Activated naive CD4-positive, alpha-beta T cell (primary cell): ENCODE results near the gene VWC2.

Source experiments
- DNase-seq, 4 experiments: peaks; one replicate each; lab custom pipeline; 2025; lab: John Stamatoyannopoulos, UW

Gene VWC2

GRCh38 chr7:49773218-49773935 lies at the start of gene VWC2:
TSS of gene VWC2 (plus strand) at chr7:49773638. CDS start at chr7:49775436, 1,798 bp downstream.
- DNase-seq: no peak

GRCh38 chr7:49724071-49724470 lies 49.4 kb upstream of the VWC2 start:
- no peak for DNase-seq

DNA sequence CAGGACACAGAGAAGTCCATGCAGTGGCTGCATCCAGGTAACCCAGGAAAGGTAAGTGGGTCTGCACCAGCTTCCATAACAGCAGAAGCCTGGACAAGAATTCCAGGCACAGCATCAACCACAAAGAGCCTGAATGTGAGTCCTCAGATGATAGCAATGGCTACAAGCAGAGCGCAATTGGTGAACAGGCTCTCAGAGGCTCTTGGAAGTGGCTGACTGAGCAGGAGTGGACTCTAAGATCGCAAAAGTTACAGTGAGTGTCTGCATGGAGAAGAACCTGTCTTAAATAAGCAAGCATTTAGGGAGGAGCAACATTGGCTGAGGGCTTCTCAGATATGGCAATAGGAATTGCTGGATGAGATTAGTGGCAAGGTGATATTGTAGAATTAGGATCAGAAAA lies 41.6 kb upstream of the VWC2 start:
- DNase-seq: no peak

DNA sequence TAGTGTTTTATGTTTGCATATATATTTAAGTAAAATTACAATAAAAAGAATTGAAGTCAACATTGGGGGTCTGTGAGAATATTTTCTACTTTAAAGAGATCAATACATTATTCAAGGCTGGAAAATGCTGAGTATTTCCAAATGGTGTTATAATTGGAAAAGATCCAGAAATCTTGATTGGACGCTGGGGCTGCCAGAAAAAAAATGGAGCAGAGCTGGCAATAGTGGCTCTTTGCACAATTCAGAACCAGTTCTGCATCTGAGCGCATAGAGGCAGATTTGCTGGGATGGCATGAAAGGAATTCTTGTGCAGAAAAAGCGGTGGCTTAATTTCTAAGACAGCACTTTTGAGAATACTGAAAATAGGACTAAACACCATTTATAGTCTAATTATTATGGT lies 10.8 kb upstream of the VWC2 start:
- DNase-seq: no peak

DNA sequence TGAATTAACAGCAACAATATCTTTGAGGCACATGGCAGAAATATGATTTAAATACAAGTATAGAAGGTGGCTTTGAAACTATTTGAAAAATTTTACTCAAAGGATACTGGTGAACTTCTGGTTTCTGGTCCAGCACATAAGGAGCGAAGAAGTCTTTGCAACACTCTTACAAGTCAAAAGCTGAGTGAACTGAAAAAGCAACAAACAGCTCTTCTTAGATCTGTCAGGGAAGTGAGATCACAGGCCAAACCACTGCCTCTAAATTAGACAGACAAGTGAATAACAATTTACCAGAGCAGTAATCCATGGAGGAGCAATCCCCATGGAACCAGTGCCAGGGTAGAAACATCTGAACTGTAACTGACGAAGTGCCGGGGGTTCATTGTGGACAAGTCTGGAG lies 9.6 kb upstream of the VWC2 start:
- DNase-seq: no peak

DNA sequence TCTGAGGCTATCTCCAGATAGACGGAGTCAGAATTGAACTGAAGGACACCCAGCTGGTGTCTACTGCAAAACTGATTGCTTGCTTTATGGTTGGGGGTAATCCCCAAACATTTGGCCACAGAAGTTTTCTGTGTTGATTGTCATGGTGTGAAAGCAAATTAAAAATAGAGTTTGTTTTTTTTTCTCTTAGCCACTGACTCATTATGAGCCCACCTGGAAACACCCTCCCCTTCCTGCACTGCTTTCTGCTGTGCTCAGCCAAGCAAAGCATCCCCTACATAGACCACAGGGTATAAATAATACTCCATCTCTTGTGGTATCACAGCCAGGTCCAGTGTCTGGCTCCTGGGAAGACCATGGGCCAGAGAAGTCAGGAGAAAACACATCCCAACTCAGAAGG lies 6.5 kb upstream of the VWC2 start:
- no peak for DNase-seq

GRCh38 chr7:49767719-49768118 lies 5.7 kb upstream of the VWC2 start:
- DNase-seq: no peak

DNA sequence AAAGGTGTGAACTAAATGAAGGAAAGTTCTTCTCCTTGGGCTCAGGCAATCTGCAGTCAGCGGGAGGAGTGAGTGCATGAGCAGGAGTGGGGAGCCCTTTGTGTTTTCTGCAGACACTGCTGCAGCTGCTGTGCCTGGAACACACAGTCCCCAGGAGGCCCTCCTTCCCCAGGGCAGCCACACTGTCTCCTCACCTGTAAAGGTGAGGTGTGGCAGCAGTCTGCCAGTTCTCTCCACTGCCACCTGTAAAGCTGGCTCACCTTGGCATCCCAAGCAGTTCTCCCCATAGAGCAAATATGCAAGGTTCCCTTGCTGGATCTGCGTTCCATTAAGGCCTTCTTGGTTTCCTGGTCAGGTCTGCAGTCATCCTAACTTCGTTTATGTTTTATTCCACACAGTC lies 5.2 kb upstream of the VWC2 start:
- no peak for DNase-seq

GRCh38 chr7:49768835-49769234 lies 4.6 kb upstream of the VWC2 start:
- no peak for DNase-seq

GRCh38 chr7:49769285-49769857 lies 4.1 kb upstream of the VWC2 start:
- no peak for DNase-seq

GRCh38 chr7:49770838-49771237 lies 2.6 kb upstream of the VWC2 start:
- DNase-seq: no peak

DNA sequence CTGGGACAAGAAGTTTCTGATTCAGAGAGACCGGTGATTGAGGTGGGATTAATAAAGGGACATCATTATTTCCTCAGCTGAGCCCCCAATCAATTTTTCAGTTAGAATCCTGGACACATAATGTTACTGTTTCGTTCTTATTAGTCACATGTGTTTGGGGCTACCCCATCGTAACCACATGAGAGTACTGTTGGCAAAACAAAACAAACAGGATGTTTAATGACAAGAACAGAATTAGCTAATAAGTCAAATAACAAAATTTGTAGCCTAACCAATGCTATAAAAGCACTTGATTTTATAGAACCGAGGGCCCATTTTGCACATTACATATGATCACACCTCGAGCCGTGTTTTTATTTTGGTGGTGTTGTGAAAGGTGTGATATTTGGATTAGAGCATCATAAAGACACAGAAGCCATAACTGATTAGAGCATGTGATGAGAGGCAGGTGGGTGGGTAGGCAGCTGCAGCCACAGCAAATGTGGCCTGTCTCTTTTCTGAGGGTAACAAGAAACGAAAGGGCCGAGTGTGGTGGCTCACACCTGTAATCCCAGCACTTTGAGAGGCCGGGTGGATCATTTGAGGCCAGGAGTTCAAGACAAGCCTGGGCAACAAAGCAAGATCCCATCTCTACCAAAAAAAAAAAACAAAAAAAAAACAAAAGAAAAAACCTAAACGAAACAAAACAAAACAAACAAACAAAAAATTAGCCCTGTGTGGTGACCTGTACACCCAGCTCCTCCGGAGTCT lies 1.8 kb upstream of the VWC2 start:
- no peak for DNase-seq

DNA sequence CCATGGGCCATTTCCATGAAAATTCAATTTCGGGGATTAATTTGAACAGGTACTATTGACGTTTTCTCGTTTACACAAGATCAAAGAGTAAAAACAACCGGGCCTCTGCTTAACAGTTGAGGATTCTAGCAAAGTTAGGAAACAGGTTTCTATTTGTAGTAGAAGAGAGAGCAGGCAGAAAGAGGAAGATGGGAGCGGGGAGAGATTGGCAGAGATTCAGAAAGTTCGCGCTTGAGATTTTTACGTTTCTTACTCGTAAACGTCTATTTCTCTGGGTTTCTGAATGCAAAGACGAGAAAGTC lies 571 bp upstream of the VWC2 start:
- no peak for DNase-seq

DNA sequence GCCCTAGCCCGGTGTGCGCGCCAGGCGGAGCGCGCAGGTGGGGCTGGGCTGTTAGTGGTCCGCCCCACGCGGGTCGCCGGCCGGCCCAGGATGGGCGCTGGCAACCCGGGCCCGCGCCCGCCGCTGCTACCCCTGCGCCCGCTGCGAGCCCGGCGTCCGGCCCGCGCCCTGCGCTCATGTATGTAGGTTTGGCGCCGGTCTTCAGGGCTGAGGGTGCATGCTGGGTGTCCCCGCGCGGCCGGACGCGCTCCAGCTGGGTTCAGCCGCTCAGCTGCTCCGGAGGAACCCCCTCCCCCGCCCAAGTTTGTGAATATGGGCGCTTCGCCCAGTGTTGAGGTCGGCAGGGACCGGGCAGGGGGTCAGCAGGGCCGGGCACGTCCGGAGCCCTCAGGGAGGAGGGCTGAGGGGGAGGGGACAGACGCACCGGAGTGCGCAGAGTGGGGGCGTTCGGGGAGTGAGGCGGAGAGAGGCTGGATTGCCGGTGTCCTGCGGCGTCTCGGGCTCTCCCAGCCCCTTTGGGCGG lies 559 bp downstream of the VWC2 start:
- no peak for DNase-seq

DNA sequence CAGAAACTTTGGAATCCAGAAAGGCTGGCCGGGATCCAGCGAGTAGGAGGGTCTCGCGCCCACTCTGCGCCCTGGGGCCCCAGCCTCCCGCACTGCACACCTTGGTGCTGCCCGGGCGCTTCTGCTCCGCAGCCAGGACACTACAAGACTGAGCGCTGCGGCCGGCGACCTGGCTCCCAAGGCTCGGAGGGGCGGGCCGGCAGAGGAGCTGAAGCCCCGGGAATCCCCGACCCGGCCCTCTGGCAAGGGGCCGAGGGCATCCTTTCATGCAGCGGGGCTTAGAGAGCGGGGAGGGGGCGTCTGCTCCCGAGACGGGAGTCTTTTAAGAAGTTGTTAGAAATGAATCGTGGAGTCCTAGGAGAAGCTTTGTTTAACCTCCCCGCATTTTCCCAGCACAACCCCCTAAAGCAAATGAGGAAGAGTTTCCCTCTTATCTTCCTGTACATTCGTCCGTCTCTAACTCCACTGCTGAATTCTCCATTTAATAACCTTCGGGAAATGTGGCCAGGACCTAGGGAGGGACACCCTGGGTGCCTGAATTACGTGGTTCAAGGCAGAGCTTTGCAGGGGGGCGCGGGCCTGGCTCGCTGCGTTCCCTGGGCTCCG lies 1.1 kb downstream of the VWC2 start:
- no peak for DNase-seq

DNA sequence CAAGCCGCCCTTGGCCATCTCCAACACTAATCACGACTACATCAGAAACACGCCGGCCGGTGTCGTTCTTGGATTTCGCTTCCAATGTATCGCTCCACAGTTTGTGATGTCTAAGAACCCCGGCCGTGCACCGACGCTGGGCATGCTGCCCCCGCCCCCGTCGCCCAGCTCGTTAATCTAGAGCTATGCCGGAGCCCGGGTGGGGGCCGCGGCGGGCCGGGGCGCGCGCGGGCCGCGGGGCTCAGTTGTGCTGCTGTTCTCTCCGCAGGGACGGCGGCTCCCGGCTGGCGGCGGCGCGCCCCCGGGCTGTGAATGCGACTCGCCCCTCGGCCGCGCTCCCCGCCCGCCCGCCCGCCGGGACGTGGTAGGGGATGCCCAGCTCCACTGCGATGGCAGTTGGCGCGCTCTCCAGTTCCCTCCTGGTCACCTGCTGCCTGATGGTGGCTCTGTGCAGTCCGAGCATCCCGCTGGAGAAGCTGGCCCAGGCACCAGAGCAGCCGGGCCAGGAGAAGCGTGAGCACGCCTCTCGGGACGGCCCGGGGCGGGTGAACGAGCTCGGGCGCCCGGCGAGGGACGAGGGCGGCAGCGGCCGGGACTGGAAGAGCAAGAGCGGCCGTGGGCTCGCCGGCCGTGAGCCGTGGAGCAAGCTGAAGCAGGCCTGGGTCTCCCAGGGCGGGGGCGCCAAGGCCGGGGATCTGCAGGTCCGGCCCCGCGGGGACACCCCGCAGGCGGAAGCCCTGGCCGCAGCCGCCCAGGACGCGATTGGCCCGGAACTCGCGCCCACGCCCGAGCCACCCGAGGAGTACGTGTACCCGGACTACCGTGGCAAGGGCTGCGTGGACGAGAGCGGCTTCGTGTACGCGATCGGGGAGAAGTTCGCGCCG lies 1.9 kb downstream of the VWC2 start:
- no peak for DNase-seq

DNA sequence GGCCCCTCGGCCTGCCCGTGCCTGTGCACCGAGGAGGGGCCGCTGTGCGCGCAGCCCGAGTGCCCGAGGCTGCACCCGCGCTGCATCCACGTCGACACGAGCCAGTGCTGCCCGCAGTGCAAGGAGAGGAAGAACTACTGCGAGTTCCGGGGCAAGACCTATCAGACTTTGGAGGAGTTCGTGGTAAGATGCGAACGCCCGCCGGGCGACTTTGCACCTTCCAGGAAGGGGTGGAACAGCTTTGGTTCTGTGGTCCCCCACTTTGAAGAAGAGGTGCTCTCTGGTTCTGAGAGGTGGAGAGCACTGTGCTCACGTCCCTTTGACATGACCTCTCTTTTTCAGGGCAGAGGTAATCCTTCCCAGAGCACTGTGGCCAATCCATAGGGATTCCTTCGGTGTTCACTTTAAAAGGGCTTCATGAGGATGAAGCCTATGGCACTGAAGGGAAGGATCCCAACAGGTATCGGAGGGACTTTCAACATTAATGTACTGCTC lies 2.6 kb downstream of the VWC2 start:
- DNase-seq: no peak

- DNase-seq: no peak
Observed at GRCh38 chr7:49776994-49777393, 3.6 kb downstream of the VWC2 start.

- no peak for DNase-seq
Observed at GRCh38 chr7:49778731-49779270, 5.4 kb downstream of the VWC2 start.

- no peak for DNase-seq
Observed at GRCh38 chr7:49780953-49781352, 7.5 kb downstream of the VWC2 start.

DNA sequence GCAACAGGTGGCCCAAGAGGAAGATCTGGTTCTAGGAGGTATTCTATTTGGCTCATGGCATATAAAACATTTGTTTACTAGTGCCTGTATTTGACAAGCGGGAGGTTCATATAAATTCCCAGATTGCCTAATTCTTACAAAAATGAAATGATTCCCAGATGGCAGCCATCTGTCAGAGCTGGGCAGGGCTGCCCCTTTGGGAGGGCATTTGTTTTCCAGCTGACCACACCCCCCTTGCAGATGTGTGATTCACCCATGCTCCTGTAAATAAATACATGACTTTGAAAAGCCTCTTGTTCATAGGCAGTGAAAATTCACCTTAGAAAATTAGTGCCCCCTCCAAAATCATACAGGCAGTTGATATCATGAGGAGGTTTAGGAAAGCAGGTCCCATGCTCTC lies 8.6 kb downstream of the VWC2 start:
- no peak for DNase-seq
